ENCODE data around the gene TMEM59.

TMEM59 gene

DNA sequence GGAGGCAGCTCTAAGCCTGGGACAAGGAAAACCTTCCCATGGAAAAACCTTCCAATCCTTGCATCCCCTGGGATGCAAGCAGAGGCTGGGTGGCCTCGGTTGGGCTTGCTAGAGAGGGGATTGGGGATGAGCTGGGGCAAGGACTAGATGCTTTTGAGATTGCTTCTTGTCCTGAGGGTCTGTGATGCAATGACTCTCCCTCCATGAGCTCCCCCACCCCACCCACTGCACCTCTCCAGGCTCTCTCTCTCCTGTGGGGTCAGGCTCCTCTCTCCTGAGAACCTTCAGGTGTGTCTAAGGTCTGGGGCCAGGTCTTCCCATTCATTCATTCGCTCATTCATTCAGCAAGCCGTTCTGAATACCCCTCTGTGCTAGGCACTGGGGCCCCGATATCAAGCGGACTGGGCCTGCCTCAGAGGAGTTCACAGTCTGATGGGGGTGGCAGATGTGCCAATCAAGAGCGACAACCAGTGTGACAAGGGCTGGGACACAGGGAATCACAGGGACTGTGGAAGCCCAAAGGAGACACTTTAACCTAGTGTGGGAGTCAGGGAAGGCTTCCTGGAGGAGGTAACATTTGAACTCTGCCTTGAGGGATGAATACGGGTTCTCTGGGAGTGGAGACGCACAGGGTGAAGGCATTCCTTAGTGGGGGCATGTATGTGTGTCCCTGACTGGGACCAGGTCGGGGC lies 41.5 kb downstream of the TMEM59 start:
- Histone ChIP-seq H3K9ac (ENCODE audit: low read length) (no peak overlapping the region), H3K23ac (ENCODE audit: low read length) (no peak overlapping the region), H3K36me3 (ENCODE audit: control insufficient read depth in 1 of 2, insufficient read depth in 2 of 2, low read length in 2 of 2) (no peaks in the 10 kb centered on the region), H3K4me3 (ENCODE audit: low read depth, low read length) (no peak overlapping the region), H2AK5ac (ENCODE audit: low read length) (no peak overlapping the region), H3K9me3 (ENCODE audit: insufficient read depth, low read depth, low read length) (peaks cover 2% of the 10 kb centered on the region), H3K79me2 (ENCODE audit: control insufficient read depth, insufficient read depth, low read length, poor library complexity) (no peaks in the 10 kb centered on the region), H3K27ac (ENCODE audit: low read depth, low read length) (no peak overlapping the region), H3K27me3 (ENCODE audit: insufficient read depth, low read length) (no peaks in the 10 kb centered on the region), H3K18ac (ENCODE audit: low read length) (no peak overlapping the region), H3K79me1 (ENCODE audit: low read length) (no peaks in the 10 kb centered on the region), H4K91ac (ENCODE audit: low read depth, low read length) (no peak overlapping the region), H3K4me1 (ENCODE audit: control insufficient read depth in 1 of 2, insufficient read depth in 2 of 2, low read length in 2 of 2) (peaks cover 3 to 6% of the 10 kb centered on the region in 2 experiments), H2BK120ac (ENCODE audit: insufficient read depth, low read length, poor library complexity) (no peak overlapping the region), H4K8ac (ENCODE audit: low read depth, low read length) (no peak overlapping the region), H2AFZ (ENCODE audit: insufficient read depth, low read length, poor library complexity) (no peak overlapping the region), H3K4ac (ENCODE audit: low read depth, low read length) (no peak overlapping the region), H2BK5ac (ENCODE audit: low read depth, low read length, poor library complexity) (no peak overlapping the region), H2BK12ac (ENCODE audit: low read length) (no peak overlapping the region), H4K12ac (ENCODE audit: low read depth, low read length) (no peak overlapping the region), H3K14ac (ENCODE audit: low read length) (no peak overlapping the region), H3K4me2 (ENCODE audit: low read length) (no peak overlapping the region)
- WGBS (ENCODE audit: extremely low coverage, insufficient coverage, insufficient read length): no CpG with 5 or more reads among the region's 9 CpGs
- DNase-seq: no peak

DNA sequence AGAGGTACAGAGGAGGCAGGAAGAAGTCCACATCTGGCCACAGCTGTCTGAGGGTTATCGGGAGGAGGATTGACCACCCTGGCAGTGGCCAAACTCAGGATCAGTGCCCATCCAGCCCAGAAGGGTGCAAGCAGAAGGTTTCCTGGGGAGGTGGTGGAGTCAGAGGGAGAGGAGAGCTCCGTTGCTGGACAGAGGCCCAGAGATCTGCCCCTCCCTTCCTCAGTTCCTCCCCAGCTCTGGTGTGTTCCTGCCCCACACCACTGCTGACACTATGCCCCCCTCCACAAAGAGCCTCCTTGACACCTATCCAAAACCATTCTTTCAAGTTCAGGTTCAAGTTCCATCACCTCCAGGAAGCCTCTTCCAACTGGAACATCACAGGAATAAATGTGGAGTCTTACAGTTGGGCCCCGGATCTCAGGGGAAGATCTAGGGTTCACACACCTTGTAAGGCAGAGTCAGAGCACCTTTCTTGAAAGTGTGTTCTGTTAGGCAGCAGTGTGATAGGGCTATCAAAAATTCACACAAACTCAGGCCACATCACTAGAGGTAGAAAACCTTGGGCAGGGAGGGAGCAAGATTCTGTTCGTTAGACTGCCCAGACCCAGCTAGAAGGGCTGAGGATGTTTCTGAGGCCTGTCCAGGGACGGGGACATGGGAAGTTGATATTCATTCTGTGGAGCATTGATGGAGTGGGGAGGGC lies 42.4 kb downstream of the TMEM59 start:
- Histone ChIP-seq H4K8ac (ENCODE audit: low read depth, low read length) (no peak overlapping the region), H3K27ac (ENCODE audit: low read depth, low read length) (no peak overlapping the region), H3K9ac (ENCODE audit: low read length) (no peak overlapping the region), H2AK5ac (ENCODE audit: low read length) (no peak overlapping the region), H2BK12ac (ENCODE audit: low read length) (no peak overlapping the region), H3K4ac (ENCODE audit: low read depth, low read length) (no peak overlapping the region), H2AFZ (ENCODE audit: insufficient read depth, low read length, poor library complexity) (no peak overlapping the region), H3K79me1 (ENCODE audit: low read length) (no peaks in the 10 kb centered on the region), H3K9me3 (ENCODE audit: insufficient read depth, low read depth, low read length) (peaks cover 2% of the 10 kb centered on the region), H3K4me1 (ENCODE audit: control insufficient read depth in 1 of 2, insufficient read depth in 2 of 2, low read length in 2 of 2) (peaks cover 0 to 3% of the 10 kb centered on the region in 2 experiments), H2BK120ac (ENCODE audit: insufficient read depth, low read length, poor library complexity) (no peak overlapping the region), H3K18ac (ENCODE audit: low read length) (no peak overlapping the region), H4K12ac (ENCODE audit: low read depth, low read length) (no peak overlapping the region), H4K91ac (ENCODE audit: low read depth, low read length) (no peak overlapping the region), H3K23ac (ENCODE audit: low read length) (no peak overlapping the region), H3K27me3 (ENCODE audit: insufficient read depth, low read length) (no peaks in the 10 kb centered on the region), H3K36me3 (ENCODE audit: control insufficient read depth in 1 of 2, insufficient read depth in 2 of 2, low read length in 2 of 2) (no peaks in the 10 kb centered on the region), H3K79me2 (ENCODE audit: control insufficient read depth, insufficient read depth, low read length, poor library complexity) (no peaks in the 10 kb centered on the region), H2BK5ac (ENCODE audit: low read depth, low read length, poor library complexity) (no peak overlapping the region), H3K4me3 (ENCODE audit: low read depth, low read length) (no peak overlapping the region), H3K4me2 (ENCODE audit: low read length) (no peak overlapping the region), H3K14ac (ENCODE audit: low read length) (no peak overlapping the region)
- no CpG with 5 or more reads among the region's 5 CpGs for WGBS (ENCODE audit: extremely low coverage, insufficient coverage, insufficient read length)
- DNase-seq: no peak

DNA sequence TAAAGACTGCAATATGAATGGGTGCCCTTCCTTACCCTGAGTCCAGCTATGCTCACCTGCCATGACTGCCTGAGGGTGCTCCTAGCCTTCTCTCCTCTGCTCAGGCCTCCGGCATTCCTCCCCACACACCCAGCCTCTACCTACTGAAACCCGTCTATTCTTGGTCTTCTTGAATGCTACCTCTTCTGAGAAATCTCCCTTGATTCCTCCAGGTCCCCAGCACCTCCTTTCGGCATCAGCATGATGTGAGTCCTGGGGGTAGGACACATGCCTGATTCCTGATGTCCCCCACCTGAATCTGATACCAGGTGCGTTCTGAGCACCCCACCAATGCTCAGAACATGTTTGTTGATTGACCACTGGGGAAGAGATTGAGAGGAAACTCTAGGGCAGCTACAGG lies 43.6 kb downstream of the TMEM59 start:
- no peak overlapping the region for H4K8ac ChIP-seq (ENCODE audit: low read depth, low read length)
- H3K4me3 ChIP-seq (ENCODE audit: low read depth, low read length): no peak overlapping the region
- no peak overlapping the region for H2BK120ac ChIP-seq (ENCODE audit: insufficient read depth, low read length, poor library complexity)
- no CpG with 5 or more reads among the region's 4 CpGs for WGBS (ENCODE audit: extremely low coverage, insufficient coverage, insufficient read length)
- H3K4me1 ChIP-seq (ENCODE audit: control insufficient read depth in 1 of 2, insufficient read depth in 2 of 2, low read length in 2 of 2): peaks cover 0 to 3% of the 10 kb centered on the region in 2 experiments
- H2AFZ ChIP-seq (ENCODE audit: insufficient read depth, low read length, poor library complexity): no peak overlapping the region
- H4K91ac ChIP-seq (ENCODE audit: low read depth, low read length): no peak overlapping the region
- no peak overlapping the region for H3K9ac ChIP-seq (ENCODE audit: low read length)
- H2BK5ac ChIP-seq (ENCODE audit: low read depth, low read length, poor library complexity): no peak overlapping the region
- H3K14ac ChIP-seq (ENCODE audit: low read length): no peak overlapping the region
- no peak overlapping the region for H4K12ac ChIP-seq (ENCODE audit: low read depth, low read length)
- H3K9me3 ChIP-seq (ENCODE audit: insufficient read depth, low read depth, low read length): peaks cover 6% of the 10 kb centered on the region
- no peak overlapping the region for H3K23ac ChIP-seq (ENCODE audit: low read length)
- no peaks in the 10 kb centered on the region for H3K79me2 ChIP-seq (ENCODE audit: control insufficient read depth, insufficient read depth, low read length, poor library complexity)
- H2AK5ac ChIP-seq (ENCODE audit: low read length): no peak overlapping the region
- no peaks in the 10 kb centered on the region for H3K79me1 ChIP-seq (ENCODE audit: low read length)
- H3K27me3 ChIP-seq (ENCODE audit: insufficient read depth, low read length): no peaks in the 10 kb centered on the region
- no peak overlapping the region for H3K18ac ChIP-seq (ENCODE audit: low read length)
- H2BK12ac ChIP-seq (ENCODE audit: low read length): no peak overlapping the region
- no peak overlapping the region for H3K4ac ChIP-seq (ENCODE audit: low read depth, low read length)
- DNase-seq: peak in 1 of 2 donors; percentile 10
- H3K4me2 ChIP-seq (ENCODE audit: low read length): no peak overlapping the region
- H3K36me3 ChIP-seq (ENCODE audit: control insufficient read depth in 1 of 2, insufficient read depth in 2 of 2, low read length in 2 of 2): no peaks in the 10 kb centered on the region
- no peak overlapping the region for H3K27ac ChIP-seq (ENCODE audit: low read depth, low read length)

DNA sequence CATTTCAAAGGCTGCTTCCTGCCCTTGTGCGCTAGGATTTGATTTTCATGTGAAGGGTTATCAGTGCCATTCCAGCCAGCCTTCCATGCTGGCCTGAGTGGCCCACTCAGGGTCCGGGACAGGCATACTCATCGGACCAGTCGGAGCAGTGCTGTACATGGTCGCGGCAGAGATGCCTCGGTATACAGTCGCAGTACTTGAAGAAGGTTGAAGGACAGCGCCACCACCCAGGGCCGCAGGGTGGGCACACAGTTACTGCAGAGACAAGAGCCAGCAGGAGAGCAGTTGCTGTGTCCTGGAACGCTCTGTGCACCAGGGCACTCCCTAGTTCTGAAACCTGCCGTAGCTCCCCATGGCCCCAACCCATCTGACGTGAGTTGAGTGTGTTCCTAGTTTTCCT lies 44.1 kb downstream of the TMEM59 start:
- H2BK5ac ChIP-seq (ENCODE audit: low read depth, low read length, poor library complexity): no peak overlapping the region
- H2BK12ac ChIP-seq (ENCODE audit: low read length): no peak overlapping the region
- H3K4ac ChIP-seq (ENCODE audit: low read depth, low read length): no peak overlapping the region
- no peak overlapping the region for H2AFZ ChIP-seq (ENCODE audit: insufficient read depth, low read length, poor library complexity)
- H3K9ac ChIP-seq (ENCODE audit: low read length): no peak overlapping the region
- H3K79me1 ChIP-seq (ENCODE audit: low read length): no peaks in the 10 kb centered on the region
- no peak overlapping the region for H3K4me2 ChIP-seq (ENCODE audit: low read length)
- H4K8ac ChIP-seq (ENCODE audit: low read depth, low read length): no peak overlapping the region
- H3K18ac ChIP-seq (ENCODE audit: low read length): no peak overlapping the region
- no peak overlapping the region for H4K12ac ChIP-seq (ENCODE audit: low read depth, low read length)
- H3K27me3 ChIP-seq (ENCODE audit: insufficient read depth, low read length): no peaks in the 10 kb centered on the region
- no peak overlapping the region for H3K4me3 ChIP-seq (ENCODE audit: low read depth, low read length)
- H3K9me3 ChIP-seq (ENCODE audit: insufficient read depth, low read depth, low read length): peaks cover 4% of the 10 kb centered on the region
- no peaks in the 10 kb centered on the region for H3K79me2 ChIP-seq (ENCODE audit: control insufficient read depth, insufficient read depth, low read length, poor library complexity)
- H3K36me3 ChIP-seq (ENCODE audit: control insufficient read depth in 1 of 2, insufficient read depth in 2 of 2, low read length in 2 of 2): no peaks in the 10 kb centered on the region
- no CpG with 5 or more reads among the region's 13 CpGs for WGBS (ENCODE audit: extremely low coverage, insufficient coverage, insufficient read length)
- H2BK120ac ChIP-seq (ENCODE audit: insufficient read depth, low read length, poor library complexity): no peak overlapping the region
- H4K91ac ChIP-seq (ENCODE audit: low read depth, low read length): no peak overlapping the region
- H2AK5ac ChIP-seq (ENCODE audit: low read length): no peak overlapping the region
- H3K27ac ChIP-seq (ENCODE audit: low read depth, low read length): no peak overlapping the region
- no peak overlapping the region for H3K23ac ChIP-seq (ENCODE audit: low read length)
- peaks cover 0 to 3% of the 10 kb centered on the region in 2 experiments for H3K4me1 ChIP-seq (ENCODE audit: control insufficient read depth in 1 of 2, insufficient read depth in 2 of 2, low read length in 2 of 2)
- peak in 1 of 2 donors; percentile 26 for DNase-seq
- no peak overlapping the region for H3K14ac ChIP-seq (ENCODE audit: low read length)
